ENCODE results near the gene PASK. TPM values are rescaled to one million over a fixed set of nuclear protein-coding genes. Genes with fewer than 3 reads are reported as not detected.

PASK gene
- total RNA-seq, 1 experiment from 2014 or later, result 51.6 TPM

GRCh38 chr2:241136661-241137260 is 12.5 kb downstream of the PASK start:
- DNase-seq (ENCODE audit: low read depth, low spot score) (no peak), ATAC-seq (no peak)
- no peak for TF ChIP-seq CTCF (IDR thresholded peaks at IDR 0.05)
- TF ChIP-seq SIN3A (IDR thresholded peaks at IDR 0.05; ENCODE audit: borderline replicate concordance, insufficient read depth, low read depth, low read length), result no peak
- no peak for TF ChIP-seq REST (IDR thresholded peaks at IDR 0.05; ENCODE audit: insufficient read depth in 1 of 2, low read depth in 2 of 2, low read length in 1 of 2)
- TF ChIP-seq POLR2AphosphoS5 (IDR thresholded peaks at IDR 0.05; ENCODE audit: low read depth, low read length), result no peak
- TF ChIP-seq TCF7L2 (IDR thresholded peaks at IDR 0.05; ENCODE audit: low read depth, low read length), result no peak
- in situ Hi-C loops (cut with HindIII; ENCODE audit: low pct_unique_long_range_greater_than_20kb, low sequenced_read_pairs) (no loop called here), intact Hi-C loops (cut with micrococcal nuclease; ENCODE audit: unreplicated experiment) (no loop called here)
- no peak overlapping the region for H3K4me3 ChIP-seq (ENCODE audit: low read depth in 2 of 2, low read length in 2 of 2)
- no peaks in the 10 kb centered on the region for H3K4me1 ChIP-seq (ENCODE audit: control insufficient read depth, insufficient read depth, low read length)
- no peaks in the 10 kb centered on the region for H3K9me3 ChIP-seq (ENCODE audit: control insufficient read depth, insufficient read depth, low read depth, low read length)
- POLR2A ChIA-PET, result no interaction called here
- no peak overlapping the region for H3K27ac ChIP-seq (ENCODE audit: low read length)
- no peaks in the 10 kb centered on the region for H3K27me3 ChIP-seq (ENCODE audit: control insufficient read depth, insufficient read depth, low read length)
- no peaks in the 10 kb centered on the region for H3K36me3 ChIP-seq (ENCODE audit: control insufficient read depth, insufficient read depth, low read length)
- CTCF ChIA-PET, result no interaction called here
- no TSS peak for BruUV-seq (replicated peaks)

- intact Hi-C loops (cut with micrococcal nuclease; ENCODE audit: unreplicated experiment), result no loop called here
- CTCF ChIA-PET, result no interaction called here
- BruUV-seq (replicated peaks), result no TSS peak
These were observed 13.1 kb downstream of the PASK start for GRCh38 chr2:241136191-241136590.

More at GRCh38 chr2:241136191-241136590, 13.1 kb downstream of the PASK start:
- Histone ChIP-seq H3K27ac (ENCODE audit: low read length) (no peak overlapping the region), H3K36me3 (ENCODE audit: control insufficient read depth, insufficient read depth, low read length) (no peaks in the 10 kb centered on the region), H3K27me3 (ENCODE audit: control insufficient read depth, insufficient read depth, low read length) (no peaks in the 10 kb centered on the region), H3K9me3 (ENCODE audit: control insufficient read depth, insufficient read depth, low read depth, low read length) (no peaks in the 10 kb centered on the region), H3K4me3 (ENCODE audit: low read depth in 2 of 2, low read length in 2 of 2) (no peak overlapping the region), H3K4me1 (ENCODE audit: control insufficient read depth, insufficient read depth, low read length) (no peaks in the 10 kb centered on the region)
- POLR2A ChIA-PET, result interaction anchor here (0.6 kb wide), 1 partner anchor 109 kb away, joined by 4 read pairs; no protein-coding TSS in a partner anchor
- no peak for ATAC-seq
- in situ Hi-C loops (cut with HindIII; ENCODE audit: low pct_unique_long_range_greater_than_20kb, low sequenced_read_pairs), result no loop called here
- DNase-seq (ENCODE audit: low read depth, low spot score), result no peak
- TF ChIP-seq REST (IDR thresholded peaks at IDR 0.05; ENCODE audit: insufficient read depth in 1 of 2, low read depth in 2 of 2, low read length in 1 of 2) (no peak), POLR2AphosphoS5 (IDR thresholded peaks at IDR 0.05; ENCODE audit: low read depth, low read length) (no peak), CTCF (IDR thresholded peaks at IDR 0.05) (no peak), SIN3A (IDR thresholded peaks at IDR 0.05; ENCODE audit: borderline replicate concordance, insufficient read depth, low read depth, low read length) (no peak), TCF7L2 (IDR thresholded peaks at IDR 0.05; ENCODE audit: low read depth, low read length) (no peak)
